ENCODE results near the gene USP15.
"Not testable (repeated sequence)": the region's sequence is repeated elsewhere in the genome, so short reads cannot be mapped to it uniquely, and the experiment has no call there.

USP15 gene

DNA sequence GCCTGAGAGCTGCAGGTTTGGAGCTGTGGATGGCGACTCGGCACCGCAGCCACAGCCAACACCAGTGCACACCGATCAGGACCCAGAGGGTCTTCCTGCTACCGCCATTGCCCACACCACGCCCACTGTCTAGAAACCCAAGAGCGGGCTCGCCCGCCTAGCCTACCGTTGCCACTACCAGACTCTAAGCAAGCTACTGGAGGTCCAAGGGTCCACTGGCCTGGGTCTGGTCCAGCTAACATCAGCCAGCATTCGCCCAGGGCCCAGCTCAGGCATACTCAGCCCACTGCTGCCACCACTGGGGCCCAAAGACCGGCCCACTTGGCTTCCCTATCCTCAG is 175.9 kb downstream of the USP15 start:
- no peak overlapping the region for H3K27ac ChIP-seq
- no peaks in the 10 kb centered on the region for H3K9me3 ChIP-seq
- DNase-seq: no peak
- peaks cover 0 to 15% (median 8%) of the 10 kb centered on the region in 4 donors for H3K4me1 ChIP-seq
- intact Hi-C loops (cut with DNase I; ENCODE audit: low total_unique reads): loop anchor here (5.0 kb wide), 1 partner anchor 361 kb away; no protein-coding TSS in a partner anchor
- H3K27me3 ChIP-seq: no peaks in the 10 kb centered on the region
- TF ChIP-seq CTCF (IDR thresholded peaks at IDR 0.05): no peak
- no peaks in the 10 kb centered on the region for H3K36me3 ChIP-seq
- peak overlapping the region; percentile 49 to 61 for H3K4me3 ChIP-seq

GRCh38 chr12:62438098-62438692 is 178.0 kb downstream of the USP15 start:
- Histone ChIP-seq H3K4me3 (no peak overlapping the region), H3K27me3 (no peaks in the 10 kb centered on the region), H3K4me1 (peaks cover 0 to 15% (median 8%) of the 10 kb centered on the region in 4 donors), H3K36me3 (no peaks in the 10 kb centered on the region), H3K9me3 (peaks cover 0 to 5% (median 2%) of the 10 kb centered on the region in 3 donors), H3K27ac (no peak overlapping the region)
- TF ChIP-seq CTCF (IDR thresholded peaks at IDR 0.05): peak; percentile 57 to 81
- intact Hi-C loops (cut with DNase I; ENCODE audit: low total_unique reads): loop anchor here (5.0 kb wide), 1 partner anchor 359 kb away; no protein-coding TSS in a partner anchor
- peak in 1 of 2 donors; percentile 32 for DNase-seq

GRCh38 chr12:62446754-62447452 is 186.7 kb downstream of the USP15 start:
- DNase-seq: no peak
- Histone ChIP-seq H3K4me3 (no peak overlapping the region), H3K27ac (no peak overlapping the region), H3K9me3 (peaks cover 0 to 21% (median 2%) of the 10 kb centered on the region in 3 donors), H3K27me3 (no peaks in the 10 kb centered on the region), H3K4me1 (no peaks in the 10 kb centered on the region), H3K36me3 (no peaks in the 10 kb centered on the region)
- TF ChIP-seq CTCF (IDR thresholded peaks at IDR 0.05): no peak
- intact Hi-C loops (cut with DNase I; ENCODE audit: low total_unique reads): no loop called here

GRCh38 chr12:62448436-62448835 is 188.2 kb downstream of the USP15 start:
- H3K4me1 ChIP-seq: no peaks in the 10 kb centered on the region
- intact Hi-C loops (cut with DNase I; ENCODE audit: low total_unique reads): no loop called here
- TF ChIP-seq CTCF (IDR thresholded peaks at IDR 0.05): no peak

GRCh38 chr12:62455429-62455828 is 195.2 kb downstream of the USP15 start:
- H3K27me3 ChIP-seq; H3K36me3 ChIP-seq; intact Hi-C loops (cut with DNase I; ENCODE audit: low total_unique reads): not testable (repeated sequence)

More at GRCh38 chr12:62448436-62448835, 188.2 kb downstream of the USP15 start:
- Histone ChIP-seq H3K4me3 (no peak overlapping the region), H3K27ac (no peak overlapping the region), H3K27me3 (no peaks in the 10 kb centered on the region), H3K9me3 (peaks cover 0 to 15% (median 0%) of the 10 kb centered on the region in 3 donors), H3K36me3 (no peaks in the 10 kb centered on the region)
- no peak for DNase-seq

DNA sequence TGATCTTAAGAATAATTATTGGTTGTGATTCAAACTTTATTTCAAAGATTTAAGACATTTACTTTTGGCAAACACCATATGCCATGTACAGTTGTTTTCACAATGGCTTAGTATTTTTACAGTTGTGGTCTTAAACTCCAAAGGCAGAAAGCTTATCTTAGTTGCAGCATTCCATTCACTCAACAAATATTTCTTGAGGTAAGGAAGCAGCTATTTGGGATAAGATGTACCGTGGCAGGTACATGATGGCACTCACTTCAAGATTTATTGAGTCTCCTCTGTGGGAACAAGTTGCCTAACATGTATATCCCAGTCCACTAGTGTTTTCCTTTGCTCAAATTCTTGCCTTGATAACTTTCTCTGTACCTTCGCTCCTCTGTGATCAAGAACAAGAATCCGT is 198.4 kb downstream of the USP15 start:
- intact Hi-C loops (cut with DNase I; ENCODE audit: low total_unique reads): no loop called here
- no peak for TF ChIP-seq CTCF (IDR thresholded peaks at IDR 0.05)

More at GRCh38 chr12:62455429-62455828, 195.2 kb downstream of the USP15 start:
- not testable (repeated sequence) for H3K27ac ChIP-seq, H3K4me3 ChIP-seq, H3K4me1 ChIP-seq, DNase-seq, H3K9me3 ChIP-seq

More for the DNA sequence above, 198.4 kb downstream of the USP15 start:
- H3K36me3 ChIP-seq: no peaks in the 10 kb centered on the region
- H3K4me1 ChIP-seq: no peaks in the 10 kb centered on the region
- H3K27me3 ChIP-seq: no peaks in the 10 kb centered on the region
- no peak for DNase-seq
- H3K27ac ChIP-seq: no peak overlapping the region
- H3K4me3 ChIP-seq: no peak overlapping the region
- H3K9me3 ChIP-seq: no peaks in the 10 kb centered on the region
